GM21447 (cell line): ENCODE results near the gene HRK.

Experiments
- ATAC-seq: cut with Tn5 transposase; IDR thresholded peaks from one replicate; pipeline ENCODE4 v1.9.1; 2021; ENCODE audit not compliant: unreplicated experiment

The HRK gene

DNA sequence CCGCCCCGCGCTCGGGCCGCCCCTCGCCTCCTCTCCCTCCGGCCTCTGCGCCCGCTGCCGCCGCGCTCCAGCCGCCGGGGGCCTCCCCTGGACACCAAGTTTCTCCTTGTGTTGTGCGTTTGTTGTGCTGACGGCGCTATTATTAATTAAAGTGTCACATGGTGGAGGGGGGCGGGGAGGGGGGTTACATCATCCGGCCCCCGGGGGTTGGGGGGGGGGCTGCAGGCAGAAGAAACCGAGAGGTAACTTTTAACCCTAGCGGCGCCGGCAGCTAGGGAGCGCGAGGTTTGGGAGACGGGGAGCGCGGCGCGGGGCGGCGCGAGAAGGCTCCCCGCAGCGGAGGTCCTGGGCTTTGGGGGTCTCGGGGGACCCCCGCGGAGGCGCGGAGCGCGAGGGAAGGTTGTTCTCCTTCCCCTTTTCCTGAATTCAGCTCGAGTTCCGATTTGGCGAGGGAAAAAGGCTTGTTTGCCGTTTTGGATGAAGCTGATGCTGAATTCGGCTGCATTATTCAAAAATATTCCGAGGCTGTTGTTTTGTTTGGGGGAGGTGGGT lies at the start of gene HRK:
HRK (minus strand) TSS at position 117 of the 552 bp plus-strand sequence. CDS start 134 bp downstream, outside the sequence.
- ATAC-seq, result no peak

DNA sequence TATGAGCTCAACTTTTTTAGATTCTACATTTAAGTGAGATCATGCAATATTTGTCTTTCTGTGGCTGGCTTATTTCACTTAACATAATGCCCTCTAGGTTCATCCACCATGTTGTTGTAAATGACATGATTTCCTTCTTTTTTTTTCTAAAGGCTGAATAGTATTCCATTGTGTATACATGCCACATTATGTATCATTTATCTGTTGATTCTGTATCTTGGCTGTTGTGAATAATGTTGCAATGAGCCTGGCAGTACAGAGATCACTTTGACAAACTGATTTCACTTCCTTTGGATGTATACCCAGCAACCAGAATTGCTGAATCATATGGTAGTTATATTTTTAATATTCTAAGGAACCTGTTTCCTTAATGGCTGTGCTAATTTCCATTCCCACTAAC lies 48.6 kb upstream of the HRK start:
- no peak for ATAC-seq

DNA sequence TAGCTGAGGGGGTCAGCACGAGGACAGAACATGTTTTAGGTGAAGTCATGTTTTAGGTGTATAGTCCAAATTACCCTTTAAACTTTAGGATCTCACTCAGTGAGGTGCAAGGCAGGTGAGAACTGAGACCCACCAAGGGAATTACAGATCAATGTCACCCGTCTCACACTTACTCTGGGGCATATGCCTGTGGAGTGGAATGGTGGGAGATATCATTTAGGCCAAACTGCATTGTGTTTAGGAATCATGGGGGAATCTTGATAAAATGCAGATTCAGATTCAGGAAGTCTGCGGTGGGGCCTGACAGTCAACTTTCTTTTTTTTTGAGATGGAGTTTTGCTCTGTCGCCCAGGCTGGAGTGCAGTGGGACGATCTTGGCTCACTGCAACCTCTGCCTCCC lies 47.3 kb upstream of the HRK start:
- no peak for ATAC-seq

DNA sequence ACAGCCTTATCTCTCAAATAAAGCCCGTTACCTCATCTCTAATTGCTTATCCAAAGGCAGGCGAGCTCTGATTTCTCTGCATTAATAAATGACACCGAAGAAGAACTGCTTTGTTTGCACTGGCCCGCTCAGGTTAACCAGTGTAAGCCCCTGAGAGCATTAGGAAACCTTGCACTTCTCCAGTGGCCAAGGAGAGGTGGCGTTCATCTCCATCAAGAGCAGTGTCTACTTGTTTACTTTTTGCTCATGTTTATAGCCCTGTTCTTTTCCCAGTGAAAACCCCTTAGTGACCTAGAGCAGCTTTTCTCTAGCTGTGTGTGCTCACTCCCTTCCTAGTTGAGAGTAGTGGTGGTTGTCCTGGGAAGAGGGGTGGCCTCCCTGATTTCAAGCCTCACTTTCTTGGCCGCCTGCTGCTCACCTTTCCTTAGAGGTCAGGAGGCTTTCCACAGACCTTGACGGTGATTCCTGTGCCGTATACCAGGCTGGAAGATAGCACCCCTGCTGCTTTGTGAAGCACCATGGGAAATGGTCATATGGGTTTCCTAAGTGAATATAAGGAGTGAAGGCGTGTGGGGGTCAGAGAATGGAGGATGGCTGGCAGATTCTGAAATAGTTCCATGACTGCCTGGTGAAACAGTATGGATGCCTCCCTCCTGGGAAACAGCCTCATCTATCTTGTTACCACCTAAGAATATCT lies 46.2 kb upstream of the HRK start:
- ATAC-seq, result no peak

DNA sequence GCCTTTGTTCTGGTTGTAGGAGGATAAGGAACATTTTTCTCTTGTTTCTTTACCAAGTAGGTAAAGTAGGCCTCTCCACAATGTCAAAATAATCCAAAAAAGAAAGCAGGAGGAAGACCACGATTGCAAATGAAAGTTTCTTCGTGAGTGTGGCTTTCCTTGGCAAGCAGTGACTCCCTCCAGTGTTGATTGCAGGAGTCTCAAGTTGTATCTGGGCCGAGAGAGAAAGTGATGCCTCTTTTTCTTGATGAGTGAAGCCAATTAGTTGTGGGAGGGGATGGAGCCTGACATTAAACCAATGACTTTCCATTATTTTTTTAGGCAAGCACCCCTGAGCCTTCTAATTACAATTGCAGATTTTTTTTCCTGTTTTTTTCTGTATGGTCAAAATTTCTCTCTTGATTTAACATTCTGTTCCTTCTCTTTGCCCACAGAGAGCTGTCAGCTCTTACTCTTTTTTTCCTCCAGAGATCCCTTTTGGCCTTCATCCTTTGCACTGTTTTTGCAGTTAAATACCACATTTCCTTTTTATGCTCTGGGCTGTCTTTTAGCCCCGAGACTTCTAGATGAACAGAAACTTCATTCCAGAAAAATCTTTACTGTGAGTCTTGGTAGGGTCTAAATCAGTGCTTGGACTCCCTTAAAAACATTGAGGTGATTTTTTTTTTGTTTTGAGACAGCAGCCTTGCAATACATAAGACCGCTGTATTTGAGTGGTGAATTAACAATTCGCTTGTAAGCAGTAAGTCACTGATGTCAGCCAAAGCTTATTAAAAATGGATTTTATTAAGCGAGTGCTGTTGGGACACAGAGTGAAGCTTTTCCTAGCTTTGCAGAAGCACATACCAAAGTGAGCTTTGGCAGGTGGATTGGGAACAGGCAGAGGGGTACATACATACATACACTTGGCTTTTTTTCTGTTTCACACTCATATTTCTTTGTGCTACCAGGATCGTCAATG lies 45.3 kb upstream of the HRK start:
- no peak for ATAC-seq

DNA sequence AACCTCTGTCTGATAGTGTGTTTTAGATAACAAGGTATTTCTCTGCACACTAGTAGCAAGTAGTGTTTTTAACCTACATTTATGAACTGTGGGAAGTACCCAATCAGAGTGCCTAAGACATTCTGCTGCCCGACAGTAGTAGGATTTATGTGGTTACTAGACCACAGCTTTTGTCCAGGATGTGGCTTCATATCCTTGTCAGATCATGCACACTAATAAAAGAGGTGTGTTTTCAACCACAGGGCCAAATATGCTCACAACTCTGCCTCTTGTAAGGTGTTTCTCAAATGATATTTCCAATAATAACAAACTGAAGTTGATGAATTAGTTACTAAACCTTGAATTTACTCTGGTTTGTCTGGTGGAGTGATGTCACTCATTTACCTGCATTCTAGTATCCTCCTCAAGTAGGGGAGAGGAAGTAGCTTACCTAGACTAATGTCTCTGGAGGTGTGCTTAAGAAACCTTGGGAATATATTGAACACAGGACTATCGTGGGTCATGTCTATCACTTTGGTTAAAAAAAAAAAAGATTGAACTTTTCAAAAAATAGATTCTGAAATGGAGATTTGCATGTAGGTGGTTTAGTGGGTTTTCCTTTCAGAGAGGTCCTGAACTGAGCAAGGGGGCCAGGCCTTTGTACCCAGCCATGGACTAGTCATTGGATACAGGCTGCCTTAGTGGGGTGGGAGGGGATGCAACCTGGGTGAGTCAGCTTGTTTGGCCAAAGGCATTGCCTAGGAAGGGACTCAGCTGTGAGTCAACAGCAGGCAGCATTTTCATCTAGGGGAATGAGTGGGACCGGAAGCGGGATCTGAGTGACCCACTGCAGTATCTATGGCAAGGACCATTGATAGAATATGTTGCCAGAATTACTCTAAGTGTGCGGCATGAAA lies 43.6 kb upstream of the HRK start:
- ATAC-seq, result peak; percentile 78

DNA sequence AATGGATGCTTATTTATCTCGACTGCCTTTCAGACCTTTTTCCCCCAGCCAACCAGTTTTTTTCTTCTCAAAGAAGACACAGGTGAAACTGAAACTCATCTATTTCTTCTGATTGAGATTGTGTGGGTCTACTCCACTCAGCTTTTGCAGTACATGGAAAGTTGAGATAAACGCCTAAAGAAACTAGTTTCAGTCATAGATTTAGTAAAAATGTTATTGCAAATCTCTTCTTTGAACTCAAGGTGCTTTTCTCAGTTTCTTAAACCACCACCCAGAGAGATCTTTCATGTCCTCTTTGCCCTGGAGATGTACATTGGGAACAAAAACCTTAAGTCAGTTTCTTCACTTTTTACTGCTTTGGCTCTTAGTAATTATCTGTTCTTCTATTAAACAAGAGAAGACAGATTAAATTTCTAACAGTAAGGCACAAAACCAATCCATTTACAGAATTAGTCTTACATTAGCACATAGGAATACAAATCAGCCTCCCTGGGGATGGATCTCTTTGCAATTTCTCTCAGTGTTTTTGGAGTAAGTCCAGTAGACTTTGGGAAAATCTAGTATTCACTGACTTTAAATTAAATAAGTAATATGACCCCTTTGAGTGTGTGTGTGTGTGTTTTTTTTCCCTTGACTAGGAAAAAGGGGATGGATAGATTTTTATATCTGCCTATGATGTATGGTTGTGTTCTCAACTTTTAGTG lies 41.1 kb upstream of the HRK start:
- peak; percentile 54 for ATAC-seq

DNA sequence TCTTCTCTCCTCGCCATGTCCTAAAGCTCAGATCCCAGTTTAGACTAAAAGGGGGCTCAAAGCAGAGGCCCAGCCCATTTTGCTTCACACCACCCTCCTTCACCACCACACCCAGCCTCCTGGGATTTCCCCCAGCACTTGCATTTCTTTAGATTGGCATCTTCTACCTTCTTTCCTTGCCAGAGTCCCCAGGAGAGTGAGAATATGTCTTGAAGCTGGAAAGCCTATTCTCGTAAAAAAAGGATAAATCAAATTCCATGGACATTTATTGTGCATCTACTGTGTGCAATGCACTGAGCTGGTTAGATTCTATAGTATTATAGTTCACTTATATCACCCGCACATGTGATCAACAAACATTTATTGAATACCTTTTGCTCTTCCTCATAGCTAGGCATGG lies 39.7 kb upstream of the HRK start:
- no peak for ATAC-seq

DNA sequence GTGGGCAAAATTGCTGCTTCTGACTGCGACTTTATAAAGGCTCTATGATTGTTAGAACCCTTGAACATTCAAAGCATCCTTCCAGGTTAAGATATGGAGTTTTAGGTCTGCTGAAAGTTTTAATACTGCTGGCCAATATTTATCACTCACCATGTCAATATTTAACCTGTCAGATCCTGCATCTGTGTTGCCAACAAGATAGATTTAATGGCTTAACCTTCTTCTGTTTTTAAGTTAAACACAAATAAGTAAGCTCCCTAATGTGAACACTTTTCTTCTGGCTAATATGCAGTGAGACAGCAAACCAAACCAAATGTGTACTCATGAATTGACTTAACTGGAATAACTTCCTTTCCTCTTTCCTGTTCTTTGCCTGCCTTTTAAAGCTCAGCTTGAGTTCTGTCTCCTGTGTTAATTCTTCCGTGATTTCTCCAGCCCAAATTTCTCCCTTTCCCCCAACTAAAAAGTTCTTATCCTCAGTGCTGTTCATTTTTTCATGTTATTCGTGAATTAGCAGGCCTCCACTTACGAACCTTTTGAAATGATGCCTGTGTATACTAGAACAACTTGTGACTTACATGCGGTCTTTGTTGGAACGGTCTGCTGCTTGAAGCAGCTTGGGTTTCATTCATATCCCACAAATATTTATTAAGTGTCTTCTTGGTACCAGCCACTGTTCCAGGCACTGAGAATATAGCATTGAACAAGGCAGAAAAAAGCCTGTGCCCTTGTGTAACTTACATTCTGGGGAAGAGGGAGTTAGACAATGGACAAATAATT lies 38.7 kb upstream of the HRK start:
- no peak for ATAC-seq

DNA sequence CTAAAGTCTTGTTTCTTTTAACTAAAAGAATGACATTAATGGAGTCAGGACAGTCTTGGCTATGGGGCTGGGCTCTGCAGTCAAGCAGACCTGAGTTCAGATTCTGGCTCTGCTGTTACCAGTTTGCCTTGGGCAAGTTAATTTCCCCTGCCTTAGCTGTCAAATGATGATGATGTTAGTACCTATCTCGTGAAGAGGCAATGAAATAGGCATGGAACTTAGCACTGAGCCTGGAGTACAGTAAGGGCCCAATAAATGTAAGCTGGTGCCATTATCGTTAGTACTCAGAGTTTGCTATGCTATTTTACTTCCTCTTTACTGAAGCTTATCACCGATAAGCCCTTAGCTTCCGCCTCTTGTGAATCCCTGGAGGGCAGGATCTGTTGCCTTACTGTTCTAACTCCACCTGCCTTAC lies 38.0 kb upstream of the HRK start:
- no peak for ATAC-seq

DNA sequence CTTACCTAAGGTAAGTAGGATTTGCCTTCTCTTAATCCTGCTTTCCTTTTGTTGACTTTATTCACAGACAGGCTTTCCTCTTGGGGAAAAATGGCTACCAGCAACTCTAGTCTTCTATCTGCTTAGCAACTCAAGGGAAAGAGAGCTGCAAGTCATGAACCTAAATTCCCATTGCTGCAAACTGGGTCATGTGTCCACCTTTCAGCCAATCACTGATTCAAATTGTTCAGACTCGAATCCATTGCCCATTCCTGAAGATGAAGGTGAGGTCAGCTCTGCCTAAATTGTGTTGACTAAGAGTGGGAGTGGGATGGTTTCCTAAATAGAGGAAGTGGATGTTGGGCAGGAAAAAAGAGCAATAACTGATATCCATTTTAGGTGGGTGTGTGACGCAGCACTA lies 37.2 kb upstream of the HRK start:
- no peak for ATAC-seq

DNA sequence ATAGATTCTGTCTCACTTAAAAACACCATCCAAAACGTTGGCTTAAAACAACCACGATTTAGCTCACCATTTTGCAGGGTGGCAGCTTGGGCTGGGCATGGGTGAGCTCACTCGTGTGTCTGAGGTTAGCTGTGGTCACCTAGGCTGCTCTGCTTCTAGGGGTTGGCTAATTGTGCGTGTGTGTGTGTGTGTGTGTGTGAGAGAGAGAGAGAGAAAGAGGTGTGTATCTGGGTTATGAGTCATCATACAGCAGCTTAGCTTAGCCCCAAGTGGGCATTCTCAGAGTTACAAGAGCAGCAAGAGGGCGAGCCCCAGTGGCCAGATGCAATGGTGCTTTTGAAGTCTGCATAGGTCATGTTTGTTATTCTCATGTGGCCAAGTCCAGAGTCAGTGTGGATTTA lies 35.5 kb upstream of the HRK start:
- peak; percentile 81 for ATAC-seq

DNA sequence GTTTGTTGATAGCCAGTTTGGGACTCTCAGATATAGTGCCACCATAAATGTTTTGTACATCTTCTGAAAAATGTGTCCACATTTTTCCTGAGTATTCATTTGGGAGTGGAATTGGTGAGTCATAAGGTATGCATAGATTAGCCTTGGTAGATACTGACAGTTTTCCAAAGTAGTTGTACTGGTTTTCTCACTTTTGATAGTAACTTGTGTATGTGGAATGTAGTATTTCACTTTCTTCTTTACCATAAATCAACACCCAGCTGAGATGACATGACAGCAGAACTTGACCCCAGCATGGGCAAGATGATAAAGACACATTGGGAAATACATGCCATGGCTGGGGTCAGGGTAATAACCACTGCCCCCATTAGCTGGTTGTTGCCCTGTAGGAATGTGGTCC lies 34.9 kb upstream of the HRK start:
- ATAC-seq, result no peak

DNA sequence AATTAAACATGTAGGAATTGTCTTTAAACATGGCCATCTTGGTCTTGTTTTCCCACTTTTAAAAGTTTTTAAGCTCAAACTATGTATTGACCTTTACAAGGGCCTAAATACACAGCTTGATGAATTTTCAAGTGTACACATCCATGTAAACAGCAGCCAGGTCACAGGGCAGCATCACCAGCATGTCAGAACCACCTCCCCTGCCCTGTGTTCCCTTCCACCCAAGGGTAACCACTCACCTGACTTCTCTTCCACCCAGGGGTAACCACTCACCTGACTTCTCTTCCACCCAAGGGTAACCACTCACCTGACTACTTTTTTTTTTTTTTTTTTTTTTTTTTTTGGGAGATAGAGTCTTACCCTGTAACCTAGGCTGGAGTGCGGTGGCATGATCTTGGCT lies 34.1 kb upstream of the HRK start:
- no peak for ATAC-seq

DNA sequence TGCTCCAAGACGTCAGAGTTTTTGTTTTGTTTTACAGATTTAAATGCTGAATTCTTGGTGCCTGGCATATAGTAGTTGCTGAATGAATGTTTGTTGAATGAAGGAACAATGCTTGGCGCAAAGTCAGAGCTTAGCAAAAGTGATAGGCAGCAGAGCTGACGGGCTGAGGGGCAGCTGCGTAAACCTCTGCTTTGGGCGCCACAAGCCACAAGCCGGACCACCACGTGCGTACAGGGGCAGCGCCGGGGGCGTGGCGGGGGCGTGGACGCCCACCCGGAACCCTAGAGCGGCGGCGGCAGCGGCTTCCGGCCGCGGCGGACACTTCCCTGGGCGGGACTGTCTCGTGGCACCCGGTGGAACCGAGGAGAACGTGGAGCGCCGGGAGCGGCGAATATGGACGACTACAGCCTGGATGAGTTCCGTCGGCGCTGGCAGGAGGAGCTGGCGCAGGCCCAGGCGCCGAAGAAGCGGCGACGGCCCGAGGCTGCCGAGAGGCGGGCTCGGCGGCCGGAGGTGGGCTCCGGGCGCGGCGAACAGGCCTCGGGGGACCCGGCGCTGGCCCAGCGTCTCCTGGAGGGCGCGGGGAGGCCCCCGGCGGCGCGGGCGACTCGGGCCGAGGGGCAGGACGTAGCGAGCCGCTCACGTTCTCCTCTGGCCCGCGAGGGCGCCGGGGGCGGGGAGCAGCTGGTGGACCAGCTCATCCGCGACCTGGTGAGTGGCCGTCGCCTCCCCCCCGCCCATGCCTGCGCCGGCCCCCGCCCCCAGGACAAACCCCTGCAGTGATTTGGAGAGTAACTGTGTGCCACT lies 29.6 kb upstream of the HRK start, which contains the start of gene FBXW8:
FBXW8 (plus strand) TSS at position 306 of the 807 bp plus-strand sequence; CDS start at position 394, 88 bp downstream.
- peak; percentile 79 for ATAC-seq

DNA sequence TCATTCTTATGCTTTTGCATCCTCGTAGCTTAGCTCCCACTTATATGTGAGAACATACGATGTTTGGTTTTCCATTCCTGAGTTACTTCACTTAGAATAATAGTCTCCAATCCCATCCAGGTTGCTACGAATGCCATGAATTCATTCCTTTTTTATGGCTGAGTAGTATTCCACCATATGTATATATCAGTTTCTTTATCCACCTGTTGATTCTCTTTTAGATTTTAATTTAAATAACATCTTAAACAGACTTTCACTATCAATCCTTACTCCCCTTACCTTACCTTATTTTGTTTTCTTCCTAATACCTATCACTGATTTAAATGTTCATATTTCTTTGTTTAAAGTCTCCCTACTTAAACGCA lies 29.0 kb upstream of the HRK start:
- no peak for ATAC-seq

DNA sequence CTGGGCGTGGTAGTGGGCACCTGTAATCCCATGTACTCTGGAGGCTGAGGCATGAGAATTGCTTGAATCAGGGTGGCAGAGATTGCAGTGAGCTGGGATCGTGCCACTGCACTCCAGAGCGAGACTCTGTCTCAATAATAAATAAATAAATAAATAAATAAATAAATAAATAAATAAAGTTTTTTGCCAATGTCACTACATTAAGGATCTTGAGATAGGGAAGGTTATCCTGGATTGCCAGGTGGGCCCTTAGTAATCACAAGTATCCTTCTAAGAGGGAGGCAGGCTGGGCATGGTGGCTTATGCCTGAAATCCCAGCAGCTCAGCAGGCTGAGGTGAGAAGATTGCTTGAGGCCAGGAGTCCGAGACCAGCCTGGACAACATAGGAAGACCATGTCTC lies 25.0 kb upstream of the HRK start:
- ATAC-seq, result no peak

DNA sequence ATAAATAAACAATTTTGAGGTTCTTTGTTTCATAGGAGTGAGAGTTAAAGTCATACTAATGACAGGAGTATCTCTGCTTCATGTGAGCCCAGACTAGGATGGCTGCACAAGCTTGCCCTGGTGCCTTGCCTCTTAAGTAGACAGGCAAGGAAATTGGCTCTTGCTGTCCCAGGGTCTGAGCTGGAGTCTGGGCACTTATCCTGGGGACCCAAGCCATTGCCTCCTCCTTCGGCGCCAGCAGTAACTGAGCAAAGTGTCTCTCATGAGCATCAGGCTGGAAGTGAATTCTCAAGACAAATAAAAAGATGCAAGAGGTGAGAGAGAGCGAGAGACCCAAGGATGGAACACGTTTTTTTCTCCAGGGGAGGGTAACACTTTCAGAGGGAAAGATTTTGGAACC lies 22.6 kb upstream of the HRK start:
- no peak for ATAC-seq

DNA sequence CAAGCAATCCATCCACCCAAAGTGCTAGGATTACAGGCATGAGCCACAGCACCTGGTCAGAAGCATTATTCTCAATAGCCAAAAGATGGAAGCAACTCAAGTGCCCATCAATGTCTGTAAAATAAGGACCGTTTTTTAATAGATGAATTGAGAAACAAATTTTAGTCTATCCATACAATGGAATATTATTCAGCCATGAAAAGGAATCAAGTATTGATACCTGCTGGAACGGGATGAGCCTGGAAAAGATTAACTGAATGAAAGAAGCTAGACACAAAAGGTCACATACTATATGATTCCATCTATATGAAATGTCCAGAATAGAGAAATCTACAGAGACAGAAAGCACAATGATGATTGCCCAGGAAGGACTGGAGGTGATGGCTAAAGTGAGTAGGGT lies 20.4 kb upstream of the HRK start:
- ATAC-seq, result no peak
